HCT116 (cell line): Measurements from ENCODE around the gene NFATC3. TPM values are rescaled to one million over a fixed set of nuclear protein-coding genes. Genes with fewer than 3 reads are reported as not detected.

Experiments
- ATAC-seq: fragments of 200-7000 bp; cut with Tn5 transposase; 2 replicates; pipeline ENCODE4 v1.9.1; 2020; ENCODE audit warnings: mild to moderate bottlenecking, moderate library complexity
- BruUV-seq: library from RNA; stranded (reverse); fragments of 400-500 nt; replicated peaks from 2 replicates; lab custom pipeline; 2021; lab: Mats Ljungman, UMichigan
- CTCF ChIA-PET: fragments of 300-600 bp; sonication (Branson Sonifier 250); formaldehyde crosslinking; loops from one replicate; lab custom pipeline; 2021; ENCODE audit warnings: antibody characterized with exemption; lab: Charles Lee
- POLR2A ChIA-PET: fragments of 300-600, 350-600 bp; sonication (Branson Sonifier 250); formaldehyde crosslinking; loops from one replicate; lab custom pipeline; 2021; ENCODE audit warnings: antibody characterized with exemption; lab: Charles Lee
- RAD21 ChIA-PET, 2 experiments: fragments of 300-600 bp; sonication (Branson Sonifier 250); formaldehyde crosslinking; loops; one replicate each; lab custom pipeline; 2023; ENCODE audit warnings: low total read pairs in 2 of 2; ENCODE audit not compliant: uncharacterized antibody in 2 of 2, unreplicated experiment in 2 of 2, low non-redundant PET in 1 of 2; lab: Charles Lee
- DNase-seq: peaks from one replicate; pipeline ENCODE4 v3.0.0-alpha.2; 2010; ENCODE audit warnings: low read depth, low spot score
- H2AFZ ChIP-seq: fragments of 200-600 bp; shearing (Covaris generic), sonication (generic); 2 replicates; pipeline ENCODE4 v1.6.1; 2017; ENCODE audit warnings: low read depth, mixed run types, mixed read lengths, antibody characterized with exemption, low read length; ENCODE audit not compliant: poor library complexity, severe bottlenecking
- H3K27ac ChIP-seq: 2 replicates; pipeline ENCODE4 v1.5.1; 2012; ENCODE audit warnings: low read depth, low read length
- H3K27me3 ChIP-seq: fragments of 200-600 bp; sonication (generic); 2 replicates; pipeline ENCODE4 v1.6.1; 2016; ENCODE audit warnings: mixed run types, low read length, mixed read lengths; ENCODE audit not compliant: insufficient read depth
- H3K36me3 ChIP-seq, 2 experiments: fragments of 200-500 bp in 1 of 2; fragments of 200-600 bp in 1 of 2; sonication (Bioruptor generic) in 1 of 2; sonication (generic) in 1 of 2; 2 replicates each; pipeline versions ENCODE4 v1.5.1 to v1.6.1; 2014 to 2016; ENCODE audit warnings: low read length in 2 of 2, inconsistent platforms in 1 of 2, mixed read lengths in 1 of 2, mixed run types in 1 of 2; ENCODE audit not compliant: insufficient read depth in 2 of 2, control insufficient read depth in 1 of 2
- H3K4me1 ChIP-seq, 2 experiments: fragments of 200-600 bp in 1 of 2; sonication (generic) in 1 of 2; 2 replicates each; pipeline versions ENCODE4 v1.5.1 to v1.6.1; 2012 to 2017; ENCODE audit warnings: low read length in 2 of 2, inconsistent platforms in 1 of 2, mild to moderate bottlenecking in 1 of 2, mixed read lengths in 1 of 2, mixed run types in 1 of 2, moderate library complexity in 1 of 2; ENCODE audit not compliant: insufficient read depth in 2 of 2, control insufficient read depth in 1 of 2
- H3K4me2 ChIP-seq: fragments of 200-600 bp; sonication (generic); 2 replicates; pipeline ENCODE4 v1.6.1; 2017; ENCODE audit warnings: mixed run types, low read length, mixed read lengths
- H3K4me3 ChIP-seq, 2 experiments: fragments of 200-600 bp in 1 of 2; sonication (generic) in 1 of 2; replicated peaks in 1 of 2; 2 replicates each; pipeline ENCODE4 v1.5.1; 2011 to 2016; ENCODE audit warnings: low read length in 2 of 2, control low read depth in 1 of 2, low read depth in 1 of 2, mild to moderate bottlenecking in 1 of 2, mixed read lengths in 1 of 2, mixed run types in 1 of 2
- H3K79me2 ChIP-seq: fragments of 200-600 bp; sonication (generic); 2 replicates; pipeline ENCODE4 v1.6.1; 2017; ENCODE audit warnings: mild to moderate bottlenecking, mixed run types, low read length, moderate library complexity, mixed read lengths; ENCODE audit not compliant: insufficient read depth
- H3K9ac ChIP-seq: fragments of 200-600 bp; sonication (generic); 2 replicates; pipeline ENCODE4 v1.6.1; 2016; ENCODE audit warnings: low read length, mixed read lengths
- H3K9me2 ChIP-seq: fragments of 200-600 bp; sonication (generic), shearing (Covaris generic); 2 replicates; pipeline ENCODE4 v1.6.1; 2017; ENCODE audit warnings: mixed run types, mild to moderate bottlenecking, moderate library complexity; ENCODE audit not compliant: insufficient read depth
- H3K9me3 ChIP-seq, 2 experiments: fragments of 200-500 bp in 1 of 2; fragments of 200-600 bp in 1 of 2; sonication (Bioruptor generic) in 1 of 2; sonication (generic) in 1 of 2; 2 replicates each; pipeline ENCODE4 v1.6.1; 2014 to 2017; ENCODE audit warnings: low read length in 2 of 2, mixed read lengths in 2 of 2, inconsistent platforms in 1 of 2, low read depth in 1 of 2, mild to moderate bottlenecking in 1 of 2, mixed run types in 1 of 2, moderate library complexity in 1 of 2; ENCODE audit not compliant: control insufficient read depth in 1 of 2, insufficient read depth in 1 of 2
- H4K20me1 ChIP-seq: fragments of 200-600 bp; sonication (generic), shearing (Covaris generic); 2 replicates; pipeline ENCODE4 v1.6.1; 2017; ENCODE audit warnings: mixed run types, mild to moderate bottlenecking, moderate library complexity; ENCODE audit not compliant: insufficient read depth
- CTCF ChIP-seq, 3 experiments: fragments of 200-600 bp in 1 of 3; sonication (generic) in 1 of 3; IDR thresholded peaks in 2 of 3; conservative IDR thresholded peaks in 1 of 3; 2 replicates each; pipeline ENCODE4 v1.5.1; 2012 to 2017; ENCODE audit warnings: low read depth in 2 of 3, low read length in 2 of 3, antibody characterized with exemption in 1 of 3, borderline replicate concordance in 1 of 3, control low read depth in 1 of 3, mild to moderate bottlenecking in 1 of 3, mixed read lengths in 1 of 3, mixed run types in 1 of 3, moderate library complexity in 1 of 3; ENCODE audit not compliant: insufficient read depth in 1 of 3
- EGR1 ChIP-seq: IDR thresholded peaks from 2 replicates; pipeline ENCODE4 v1.6.1; 2012; ENCODE audit warnings: low read depth
- EZH2phosphoT487 ChIP-seq: fragments of 200-600 bp; IDR thresholded peaks from 2 replicates; pipeline ENCODE4 v1.6.1; 2018; ENCODE audit warnings: antibody characterized with exemption, borderline replicate concordance
- FOSL1 ChIP-seq: IDR thresholded peaks from 2 replicates; pipeline ENCODE4 v1.6.1; 2012; ENCODE audit warnings: low read depth
- RAD21 ChIP-seq: IDR thresholded peaks from 2 replicates; pipeline ENCODE4 v1.6.1; 2012; ENCODE audit warnings: low read depth, mild to moderate bottlenecking
- REST ChIP-seq: IDR thresholded peaks from 2 replicates; pipeline ENCODE4 v1.6.1; 2012; ENCODE audit warnings: low read depth
- TCF7L2 ChIP-seq: IDR thresholded peaks from 2 replicates; pipeline ENCODE4 v1.7.0; 2011; ENCODE audit warnings: borderline replicate concordance, inconsistent platforms; ENCODE audit not compliant: insufficient read depth, insufficient read length; ENCODE audit errors: extremely low read depth
- ZFX ChIP-seq: fragments of 450-650 bp; IDR thresholded peaks from 2 replicates; pipeline ENCODE4 v1.6.1; 2017
- intact Hi-C: fragments of 100-400 bp; cut with micrococcal nuclease; formaldehyde crosslinking; loops from 2 replicates; pipeline ENCODE4 v1.10.0; 2022
- total RNA-seq: library from RNA; stranded (reverse); gene quantifications from one replicate; pipeline ENCODE4 v1.2.1, GENCODE V29; 2021; ENCODE audit not compliant: unreplicated experiment
- TF ChIP-seq, protein P1 (sequence below): IDR thresholded peaks from 2 replicates; pipeline ENCODE4 v1.6.1; 2012

The NFATC3 gene
- total RNA-seq, 1 experiment from 2014 or later: 25.6 TPM

- H3K36me3 ChIP-seq: peaks cover 16 to 29% of the 10 kb centered on the region in 2 experiments; a peak in 3 of 4 replicates
- no peaks in the 10 kb centered on the region for H4K20me1 ChIP-seq
- POLR2A ChIA-PET: no interaction called here
- no peak for ATAC-seq
- no peak overlapping the region for H3K4me3 ChIP-seq
- H3K79me2 ChIP-seq: no peaks in the 10 kb centered on the region
- no peak for TF ChIP-seq FOSL1
- TF ChIP-seq REST: no peak
- TF ChIP-seq, protein P1, sequence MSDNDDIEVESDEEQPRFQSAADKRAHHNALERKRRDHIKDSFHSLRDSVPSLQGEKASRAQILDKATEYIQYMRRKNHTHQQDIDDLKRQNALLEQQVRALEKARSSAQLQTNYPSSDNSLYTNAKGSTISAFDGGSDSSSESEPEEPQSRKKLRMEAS: no peak
- no peaks in the 10 kb centered on the region for H3K9me3 ChIP-seq
- DNase-seq: no peak
- peaks cover 0 to 5% of the 10 kb centered on the region in 2 experiments; a peak in 1 of 4 replicates for H3K4me1 ChIP-seq
- BruUV-seq: no TSS peak
- H3K9me2 ChIP-seq: no peaks in the 10 kb centered on the region
- H3K9ac ChIP-seq: no peak overlapping the region
- no peak overlapping the region for H2AFZ ChIP-seq
- no peak overlapping the region for H3K4me2 ChIP-seq
- CTCF ChIA-PET: no interaction called here
- intact Hi-C loops: no loop called here
- RAD21 ChIA-PET: no interaction called here
- H3K27me3 ChIP-seq: no peaks in the 10 kb centered on the region
- H3K27ac ChIP-seq: no peak overlapping the region
These were observed 15.5 kb upstream of the NFATC3 start for GRCh38 chr16:68069511-68070248.

GRCh38 chr16:68070249-68070730 lies 14.9 kb upstream of the NFATC3 start:
- Histone ChIP-seq H3K4me3 (no peak overlapping the region), H3K36me3 (peaks cover 16 to 29% of the 10 kb centered on the region in 2 experiments; a peak in 3 of 4 replicates), H3K4me2 (no peak overlapping the region), H3K27me3 (no peaks in the 10 kb centered on the region), H3K9me3 (no peaks in the 10 kb centered on the region), H3K27ac (no peak overlapping the region), H3K9me2 (no peaks in the 10 kb centered on the region), H4K20me1 (no peaks in the 10 kb centered on the region), H3K9ac (no peak overlapping the region), H2AFZ (no peak overlapping the region), H3K79me2 (no peaks in the 10 kb centered on the region), H3K4me1 (peaks cover 0 to 5% of the 10 kb centered on the region in 2 experiments; a peak in 1 of 4 replicates)
- CTCF ChIA-PET: no interaction called here
- no peak for DNase-seq
- RAD21 ChIA-PET: no interaction called here
- BruUV-seq: no TSS peak
- intact Hi-C loops: no loop called here
- no peak for ATAC-seq
- POLR2A ChIA-PET: no interaction called here
- TF ChIP-seq ZFX: no peak
- no peak for TF ChIP-seq CTCF (IDR thresholded peaks at IDR 0.05 in 2 of 3, conservative IDR thresholded peaks at IDR 0.05 in 1 of 3; ENCODE audit: borderline replicate concordance in 1 of 3, insufficient read depth in 1 of 3, low read depth in 2 of 3, low read length in 2 of 3)
- no peak for TF ChIP-seq EGR1
- TF ChIP-seq EZH2phosphoT487: no peak
- no peak for TF ChIP-seq RAD21
- TF ChIP-seq, protein P1: no peak
- TF ChIP-seq TCF7L2: no peak
